Activated CD8-positive, alpha-beta memory T cell treated with anti-CD3 and anti-CD28 coated beads, Interleukin-2, amount 50 U/mL, for 4 hours (primary cell): Measurements from ENCODE around the gene TOP2B.

Source experiments
- DNase-seq: peaks from one replicate; pipeline ENCODE4 v3.0.0-alpha.2; 2020

TOP2B gene

GRCh38 chr3:25674670-25675069, 10.0 kb upstream of the TOP2B start:
- no peak for DNase-seq

GRCh38 chr3:25673738-25674298, 9.1 kb upstream of the TOP2B start:
- no peak for DNase-seq

- DNase-seq = no peak
Measured at GRCh38 chr3:25665315-25666280, 891 bp upstream of the TOP2B start.

GRCh38 chr3:25663869-25664811, 567 bp downstream of the TOP2B start:
- DNase-seq = peak; percentile 70

GRCh38 chr3:25663347-25663868, 1.3 kb downstream of the TOP2B start:
- no peak for DNase-seq

- no peak for DNase-seq
Measured at GRCh38 chr3:25662736-25663320, 1.9 kb downstream of the TOP2B start.

- DNase-seq = no peak
Measured at GRCh38 chr3:25661694-25662437, 2.8 kb downstream of the TOP2B start.

- DNase-seq = no peak
Measured at GRCh38 chr3:25658836-25659235, 5.9 kb downstream of the TOP2B start.

- no peak for DNase-seq
Measured at GRCh38 chr3:25657293-25657692, 7.4 kb downstream of the TOP2B start.

GRCh38 chr3:25655659-25656058, 9.0 kb downstream of the TOP2B start:
- DNase-seq = no peak

- no peak for DNase-seq
Measured at GRCh38 chr3:25654576-25654975, 10.1 kb downstream of the TOP2B start.

- DNase-seq = no peak
Measured at GRCh38 chr3:25653322-25653721, 11.4 kb downstream of the TOP2B start.

GRCh38 chr3:25652921-25653320, 11.8 kb downstream of the TOP2B start:
- DNase-seq = no peak

- no peak for DNase-seq
Measured at GRCh38 chr3:25648925-25649830, 15.5 kb downstream of the TOP2B start.

GRCh38 chr3:25648107-25648535, 16.6 kb downstream of the TOP2B start:
- DNase-seq = peak; percentile 82

GRCh38 chr3:25635038-25635437, 29.7 kb downstream of the TOP2B start:
- no peak for DNase-seq

- DNase-seq = no peak
Measured at GRCh38 chr3:25633919-25634318, 30.8 kb downstream of the TOP2B start.

GRCh38 chr3:25631989-25632388, 32.7 kb downstream of the TOP2B start:
- no peak for DNase-seq

- DNase-seq = no peak
Measured at GRCh38 chr3:25621087-25621486, 43.6 kb downstream of the TOP2B start.

GRCh38 chr3:25620493-25620892, 44.2 kb downstream of the TOP2B start:
- DNase-seq = no peak

GRCh38 chr3:25619382-25619781, 45.3 kb downstream of the TOP2B start:
- DNase-seq = no peak
